ENCODE measurements around the gene CBX8. TPM values are rescaled to one million over a fixed set of nuclear protein-coding genes. Genes with fewer than 3 reads are reported as not detected.
A peak's percentile ranks its signal among the peaks of the same experiment; 100 is the strongest.

The CBX8 gene
- total and polyA plus RNA-seq, 2 of the 13 experiments (the other 11 are each of a cell fraction or from before 2014, with no cell fraction given): 0.34 to 12.6 TPM

DNA sequence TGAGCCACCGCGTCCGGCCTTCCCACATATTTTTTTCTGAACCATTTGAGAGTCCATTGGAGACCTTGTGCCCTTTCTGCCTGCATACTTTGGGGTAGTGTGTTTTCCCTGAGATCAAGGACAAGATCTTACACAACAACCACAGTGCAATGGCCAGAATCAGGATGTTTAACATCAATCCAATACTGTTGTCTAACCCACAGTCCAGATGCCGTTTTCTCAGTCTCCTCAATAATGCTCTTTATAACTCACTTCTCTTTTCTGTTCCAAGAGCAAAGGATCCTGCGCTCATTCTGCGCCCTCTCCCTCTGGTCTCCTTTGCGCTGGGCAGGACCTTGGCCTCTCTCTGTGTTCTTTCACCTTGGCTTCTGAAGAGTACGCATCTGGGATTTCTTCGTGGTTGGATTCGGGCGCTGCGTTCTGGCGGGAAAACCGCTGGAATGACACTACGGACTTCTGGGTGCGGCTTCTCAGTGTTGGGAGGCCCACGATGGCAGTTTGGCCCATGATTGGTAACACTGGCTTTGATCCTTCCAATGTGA is 25.8 kb upstream of the CBX8 start (continued):
- TF ChIP-seq, protein P1, sequence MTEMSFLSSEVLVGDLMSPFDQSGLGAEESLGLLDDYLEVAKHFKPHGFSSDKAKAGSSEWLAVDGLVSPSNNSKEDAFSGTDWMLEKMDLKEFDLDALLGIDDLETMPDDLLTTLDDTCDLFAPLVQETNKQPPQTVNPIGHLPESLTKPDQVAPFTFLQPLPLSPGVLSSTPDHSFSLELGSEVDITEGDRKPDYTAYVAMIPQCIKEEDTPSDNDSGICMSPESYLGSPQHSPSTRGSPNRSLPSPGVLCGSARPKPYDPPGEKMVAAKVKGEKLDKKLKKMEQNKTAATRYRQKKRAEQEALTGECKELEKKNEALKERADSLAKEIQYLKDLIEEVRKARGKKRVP (CRISPR knock-in tag; IDR thresholded peaks at IDR 0.05): peak in 1 of 2 experiments; percentile 80; a peak in 1 of 4 replicates
- TF ChIP-seq TBP (CRISPR knock-in tag; IDR thresholded peaks at IDR 0.05): no peak
- peak; percentile 93 for TF ChIP-seq HMG20A (CRISPR knock-in tag; IDR thresholded peaks at IDR 0.05; ENCODE audit: borderline replicate concordance)
- TF ChIP-seq ZNF879 (CRISPR knock-in tag; IDR thresholded peaks at IDR 0.05): no peak; the same call in 1 of the 2 replicates
- TF ChIP-seq CBX5 (CRISPR knock-in tag; IDR thresholded peaks at IDR 0.05; ENCODE audit: borderline replicate concordance): peak; percentile 79; the same call in 1 of the 2 replicates
- peak; percentile 91 for TF ChIP-seq HDAC1 (CRISPR knock-in tag; IDR thresholded peaks at IDR 0.05)
- no peak for TF ChIP-seq SMAD1 (CRISPR knock-in tag; IDR thresholded peaks at IDR 0.05; ENCODE audit: borderline replicate concordance, low read depth)
- peak; percentile 95 for TF ChIP-seq ERF (CRISPR knock-in tag; IDR thresholded peaks at IDR 0.05)
- TF ChIP-seq, protein P2, sequence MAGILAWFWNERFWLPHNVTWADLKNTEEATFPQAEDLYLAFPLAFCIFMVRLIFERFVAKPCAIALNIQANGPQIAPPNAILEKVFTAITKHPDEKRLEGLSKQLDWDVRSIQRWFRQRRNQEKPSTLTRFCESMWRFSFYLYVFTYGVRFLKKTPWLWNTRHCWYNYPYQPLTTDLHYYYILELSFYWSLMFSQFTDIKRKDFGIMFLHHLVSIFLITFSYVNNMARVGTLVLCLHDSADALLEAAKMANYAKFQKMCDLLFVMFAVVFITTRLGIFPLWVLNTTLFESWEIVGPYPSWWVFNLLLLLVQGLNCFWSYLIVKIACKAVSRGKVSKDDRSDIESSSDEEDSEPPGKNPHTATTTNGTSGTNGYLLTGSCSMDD (CRISPR knock-in tag; IDR thresholded peaks at IDR 0.05): no peak
- no peak for TF ChIP-seq GTF3A (CRISPR knock-in tag; conservative IDR thresholded peaks at IDR 0.05)
- peak; percentile 78 for TF ChIP-seq HOXA5 (CRISPR knock-in tag; IDR thresholded peaks at IDR 0.05)
- no peak for TF ChIP-seq EEA1 (CRISPR knock-in tag; IDR thresholded peaks at IDR 0.05; ENCODE audit: borderline replicate concordance)
- TF ChIP-seq MED1 (CRISPR knock-in tag; IDR thresholded peaks at IDR 0.05): peak; percentile 97
- no peak for TF ChIP-seq ZNF841 (CRISPR knock-in tag; IDR thresholded peaks at IDR 0.05; ENCODE audit: borderline replicate concordance)
- peak; percentile 76 for TF ChIP-seq CREM (IDR thresholded peaks at IDR 0.05)
- TF ChIP-seq CREM (CRISPR knock-in tag; IDR thresholded peaks at IDR 0.05): no peak
- TF ChIP-seq, protein P3, sequence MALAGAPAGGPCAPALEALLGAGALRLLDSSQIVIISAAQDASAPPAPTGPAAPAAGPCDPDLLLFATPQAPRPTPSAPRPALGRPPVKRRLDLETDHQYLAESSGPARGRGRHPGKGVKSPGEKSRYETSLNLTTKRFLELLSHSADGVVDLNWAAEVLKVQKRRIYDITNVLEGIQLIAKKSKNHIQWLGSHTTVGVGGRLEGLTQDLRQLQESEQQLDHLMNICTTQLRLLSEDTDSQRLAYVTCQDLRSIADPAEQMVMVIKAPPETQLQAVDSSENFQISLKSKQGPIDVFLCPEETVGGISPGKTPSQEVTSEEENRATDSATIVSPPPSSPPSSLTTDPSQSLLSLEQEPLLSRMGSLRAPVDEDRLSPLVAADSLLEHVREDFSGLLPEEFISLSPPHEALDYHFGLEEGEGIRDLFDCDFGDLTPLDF (CRISPR knock-in tag; IDR thresholded peaks at IDR 0.05): peak; percentile 90
- TF ChIP-seq, protein P4, sequence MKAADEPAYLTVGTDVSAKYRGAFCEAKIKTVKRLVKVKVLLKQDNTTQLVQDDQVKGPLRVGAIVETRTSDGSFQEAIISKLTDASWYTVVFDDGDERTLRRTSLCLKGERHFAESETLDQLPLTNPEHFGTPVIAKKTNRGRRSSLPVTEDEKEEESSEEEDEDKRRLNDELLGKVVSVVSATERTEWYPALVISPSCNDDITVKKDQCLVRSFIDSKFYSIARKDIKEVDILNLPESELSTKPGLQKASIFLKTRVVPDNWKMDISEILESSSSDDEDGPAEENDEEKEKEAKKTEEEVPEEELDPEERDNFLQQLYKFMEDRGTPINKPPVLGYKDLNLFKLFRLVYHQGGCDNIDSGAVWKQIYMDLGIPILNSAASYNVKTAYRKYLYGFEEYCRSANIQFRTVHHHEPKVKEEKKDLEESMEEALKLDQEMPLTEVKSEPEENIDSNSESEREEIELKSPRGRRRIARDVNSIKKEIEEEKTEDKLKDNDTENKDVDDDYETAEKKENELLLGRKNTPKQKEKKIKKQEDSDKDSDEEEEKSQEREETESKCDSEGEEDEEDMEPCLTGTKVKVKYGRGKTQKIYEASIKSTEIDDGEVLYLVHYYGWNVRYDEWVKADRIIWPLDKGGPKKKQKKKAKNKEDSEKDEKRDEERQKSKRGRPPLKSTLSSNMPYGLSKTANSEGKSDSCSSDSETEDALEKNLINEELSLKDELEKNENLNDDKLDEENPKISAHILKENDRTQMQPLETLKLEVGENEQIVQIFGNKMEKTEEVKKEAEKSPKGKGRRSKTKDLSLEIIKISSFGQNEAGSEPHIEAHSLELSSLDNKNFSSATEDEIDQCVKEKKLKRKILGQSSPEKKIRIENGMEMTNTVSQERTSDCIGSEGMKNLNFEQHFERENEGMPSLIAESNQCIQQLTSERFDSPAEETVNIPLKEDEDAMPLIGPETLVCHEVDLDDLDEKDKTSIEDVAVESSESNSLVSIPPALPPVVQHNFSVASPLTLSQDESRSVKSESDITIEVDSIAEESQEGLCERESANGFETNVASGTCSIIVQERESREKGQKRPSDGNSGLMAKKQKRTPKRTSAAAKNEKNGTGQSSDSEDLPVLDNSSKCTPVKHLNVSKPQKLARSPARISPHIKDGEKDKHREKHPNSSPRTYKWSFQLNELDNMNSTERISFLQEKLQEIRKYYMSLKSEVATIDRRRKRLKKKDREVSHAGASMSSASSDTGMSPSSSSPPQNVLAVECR (CRISPR knock-in tag; IDR thresholded peaks at IDR 0.05; ENCODE audit: borderline replicate concordance): peak; percentile 68; the same call in 1 of the 2 replicates
- no peak for TF ChIP-seq ZNF589 (CRISPR knock-in tag; conservative IDR thresholded peaks at IDR 0.05)
- no peak for TF ChIP-seq CHCHD3 (CRISPR knock-in tag; IDR thresholded peaks at IDR 0.05)
- peak; percentile 76 for TF ChIP-seq ZMYM4 (CRISPR knock-in tag; IDR thresholded peaks at IDR 0.05)
- no peak for TF ChIP-seq ZNF20 (CRISPR knock-in tag; IDR thresholded peaks at IDR 0.05)
- TF ChIP-seq KLF15 (CRISPR knock-in tag; IDR thresholded peaks at IDR 0.05; ENCODE audit: borderline replicate concordance): no peak
- no peak for TF ChIP-seq SCMH1 (CRISPR knock-in tag; IDR thresholded peaks at IDR 0.05; ENCODE audit: borderline replicate concordance)

Measured in HepG2 (cell line).